Fibroblast of lung (primary cell): ENCODE measurements around the gene ENO1. TPM values are rescaled to one million over a fixed set of nuclear protein-coding genes. Genes with fewer than 3 reads are reported as not detected.

Experiments
- DNase-seq, 2 donors: peaks; one replicate each; pipeline versions ENCODE4 v3.0.0 to v3.0.0-alpha.2; 2010; ENCODE audit warnings: low read depth in 2 of 2
- H2AFZ ChIP-seq: 2 replicates; pipeline ENCODE4 v1.5.1; 2012; ENCODE audit warnings: low read length, control low read depth, inconsistent platforms
- H3K27ac ChIP-seq: 2 replicates; pipeline ENCODE4 v1.5.1; 2011; ENCODE audit warnings: low read length, control low read depth; ENCODE audit not compliant: insufficient read depth
- H3K27me3 ChIP-seq: 2 replicates; pipeline ENCODE4 v1.5.1; 2011; ENCODE audit warnings: mild to moderate bottlenecking, low read length; ENCODE audit not compliant: control insufficient read depth, insufficient read depth
- H3K36me3 ChIP-seq: 2 replicates; pipeline ENCODE4 v1.5.1; 2011; ENCODE audit warnings: low read length; ENCODE audit not compliant: control insufficient read depth, insufficient read depth
- H3K4me1 ChIP-seq: 2 replicates; pipeline ENCODE4 v1.5.1; 2011; ENCODE audit warnings: low read length; ENCODE audit not compliant: control insufficient read depth, insufficient read depth; ENCODE audit errors: extremely low read depth
- H3K4me2 ChIP-seq: 2 replicates; pipeline ENCODE4 v1.5.1; 2011; ENCODE audit warnings: low read length, control low read depth; ENCODE audit not compliant: insufficient read depth; ENCODE audit errors: extremely low read depth
- H3K4me3 ChIP-seq, 4 experiments: fragments of 200-600 bp in 1 of 4; sonication (generic) in 1 of 4; replicated peaks in 1 of 4; 2 replicates each; pipeline ENCODE4 v1.5.1; 2011 to 2016; ENCODE audit warnings: low read length in 4 of 4, low read depth in 3 of 4, mild to moderate bottlenecking in 3 of 4, control low read depth in 2 of 4, inconsistent platforms in 1 of 4, mixed read lengths in 1 of 4; ENCODE audit not compliant: insufficient read depth in 1 of 4; ENCODE audit errors: control extremely low read depth in 1 of 4
- H3K79me2 ChIP-seq: 2 replicates; pipeline ENCODE4 v1.5.1; 2012; ENCODE audit warnings: mild to moderate bottlenecking, low read length, inconsistent platforms; ENCODE audit not compliant: control insufficient read depth, insufficient read depth
- H3K9ac ChIP-seq: 2 replicates; pipeline ENCODE4 v1.5.1; 2011; ENCODE audit warnings: mild to moderate bottlenecking, low read length, control low read depth; ENCODE audit not compliant: insufficient read depth
- H3K9me3 ChIP-seq: 2 replicates; pipeline ENCODE4 v1.5.1; 2012; ENCODE audit warnings: low read depth, low read length; ENCODE audit not compliant: control insufficient read depth, insufficient read depth
- H4K20me1 ChIP-seq: 2 replicates; pipeline ENCODE4 v1.5.1; 2011; ENCODE audit warnings: low read length; ENCODE audit not compliant: control insufficient read depth, insufficient read depth; ENCODE audit errors: extremely low read depth
- CTCF ChIP-seq, 2 donors: IDR thresholded peaks in 1 of 2; conservative IDR thresholded peaks in 1 of 2; 1 replicate in 1 of 2; 2 replicates in 1 of 2; pipeline ENCODE4 v1.5.1; 2011 to 2012; ENCODE audit warnings: low read length in 2 of 2, control low read depth in 1 of 2, inconsistent platforms in 1 of 2, low read depth in 1 of 2, mild to moderate bottlenecking in 1 of 2
- EZH2 ChIP-seq: IDR thresholded peaks from 2 replicates; pipeline ENCODE4 v1.5.1; 2012; ENCODE audit warnings: low read length, control low read depth, mild to moderate bottlenecking; ENCODE audit errors: missing control alignments
- polyA plus RNA-seq, 2 donors: library from polyadenylated mRNA; depleted of rRNA in 1 of 2; stranded (reverse) in 1 of 2; unstranded in 1 of 2; fragments of >200 nt; gene quantifications; 2 replicates each; pipeline ENCODE4 v1.2.1, GENCODE V29; 2011 to 2012; ENCODE audit warnings: missing spikeins in 1 of 2
- total RNA-seq: library from RNA; depleted of rRNA; stranded (reverse); fragments of >200 nt; gene quantifications from 2 replicates; pipeline ENCODE4 v1.2.1, GENCODE V29; 2014

The ENO1 gene
- total and polyA plus RNA-seq, 2 donors (not counting 1 experiment from before 2014, with no cell fraction given): 963 to 1,177 TPM

GRCh38 chr1:8815582-8816151, 62.8 kb downstream of the ENO1 start:
- no peaks in the 10 kb centered on the region for H3K9me3 ChIP-seq
- peak overlapping the region; percentile 86 for H3K4me2 ChIP-seq
- no peak overlapping the region for H3K9ac ChIP-seq
- DNase-seq: peak; percentile 40 to 53
- no peaks in the 10 kb centered on the region for H3K27me3 ChIP-seq
- H3K4me1 ChIP-seq: peaks cover 2% of the 10 kb centered on the region
- peaks cover 3% of the 10 kb centered on the region for H3K79me2 ChIP-seq
- no peaks in the 10 kb centered on the region for H3K36me3 ChIP-seq
- H2AFZ ChIP-seq: peak overlapping the region; percentile 4
- TF ChIP-seq CTCF (conservative IDR thresholded peaks at IDR 0.05 in 1 of 2, IDR thresholded peaks at IDR 0.05 in 1 of 2; ENCODE audit: low read depth in 1 of 2, low read length in 2 of 2) (no peak), EZH2 (no peak)
- H3K27ac ChIP-seq: no peak overlapping the region
- H4K20me1 ChIP-seq: no peaks in the 10 kb centered on the region
- H3K4me3 ChIP-seq: peak overlapping the region; percentile 11 to 85 (median 82)

- Histone ChIP-seq H2AFZ (no peak overlapping the region), H3K36me3 (no peaks in the 10 kb centered on the region), H3K79me2 (peaks cover 3% of the 10 kb centered on the region), H3K4me3 (peak overlapping the region in 1 of 4 experiments; percentile 83), H3K4me1 (peaks cover 2% of the 10 kb centered on the region), H4K20me1 (no peaks in the 10 kb centered on the region), H3K27ac (no peak overlapping the region), H3K4me2 (no peak overlapping the region), H3K9ac (no peak overlapping the region), H3K9me3 (no peaks in the 10 kb centered on the region), H3K27me3 (no peaks in the 10 kb centered on the region)
- TF ChIP-seq CTCF (conservative IDR thresholded peaks at IDR 0.05 in 1 of 2, IDR thresholded peaks at IDR 0.05 in 1 of 2; ENCODE audit: low read depth in 1 of 2, low read length in 2 of 2): no peak
- TF ChIP-seq EZH2: no peak
- no peak for DNase-seq
Observed at GRCh38 chr1:8814865-8815264, 63.6 kb downstream of the ENO1 start.

GRCh38 chr1:8813991-8814390, 64.5 kb downstream of the ENO1 start:
- H3K36me3 ChIP-seq: no peaks in the 10 kb centered on the region
- H3K27ac ChIP-seq: no peak overlapping the region
- peaks cover 2% of the 10 kb centered on the region for H3K4me1 ChIP-seq

More at GRCh38 chr1:8813991-8814390, 64.5 kb downstream of the ENO1 start:
- Histone ChIP-seq H3K27me3 (no peaks in the 10 kb centered on the region), H3K9me3 (no peaks in the 10 kb centered on the region), H3K4me2 (peak overlapping the region; percentile 15), H4K20me1 (no peaks in the 10 kb centered on the region), H2AFZ (no peak overlapping the region), H3K9ac (no peak overlapping the region), H3K4me3 (no peak overlapping the region), H3K79me2 (peaks cover 3% of the 10 kb centered on the region)
- DNase-seq: peak in 1 of 2 donors; percentile 29
- TF ChIP-seq CTCF (conservative IDR thresholded peaks at IDR 0.05 in 1 of 2, IDR thresholded peaks at IDR 0.05 in 1 of 2; ENCODE audit: low read depth in 1 of 2, low read length in 2 of 2) (no peak), EZH2 (no peak)
